Thoracic aorta (tissue), 2 donors: Measurements from ENCODE around the gene GLCE. TPM values are rescaled to one million over a fixed set of nuclear protein-coding genes. Genes with fewer than 3 reads are reported as not detected.

Experiments
- ATAC-seq: fragments of 150-250 bp; one replicate; pipeline ENCODE4 v1.8.0; 2017; ENCODE audit warnings: low read depth; ENCODE audit not compliant: insufficient number of reproducible peaks, low FRiP score
- DNase-seq: peaks from one replicate; pipeline ENCODE4 v3.0.0-alpha.2; 2020; ENCODE audit warnings: low spot score
- H3K27ac ChIP-seq, 2 donors: fragments of 200-600 bp; sonication (generic); 1 replicate in 1 of 2; 2 replicates in 1 of 2; pipeline ENCODE4 v1.5.1; 2016; ENCODE audit warnings: mild to moderate bottlenecking in 2 of 2, moderate library complexity in 2 of 2
- H3K27me3 ChIP-seq: fragments of 200-600 bp; sonication (generic); replicated peaks from 2 replicates; pipeline ENCODE4 v1.6.0; 2016; ENCODE audit warnings: mild to moderate bottlenecking; ENCODE audit not compliant: insufficient read depth
- H3K36me3 ChIP-seq: fragments of 200-600 bp; sonication (generic); one replicate; pipeline ENCODE4 v1.5.1; 2016
- H3K4me1 ChIP-seq, 2 donors: fragments of 200-600 bp; sonication (generic); 1 replicate in 1 of 2; 2 replicates in 1 of 2; pipeline versions ENCODE4 v1.5.1 to v1.6.0; 2016; ENCODE audit warnings: low read depth in 2 of 2, mild to moderate bottlenecking in 1 of 2; ENCODE audit not compliant: control insufficient read depth in 1 of 2
- H3K4me3 ChIP-seq: fragments of 200-600 bp; sonication (generic); 2 replicates; pipeline ENCODE4 v1.5.1; 2016; ENCODE audit warnings: mild to moderate bottlenecking
- H3K9me3 ChIP-seq: fragments of 200-600 bp; sonication (generic); 2 replicates; pipeline ENCODE4 v1.5.1; 2016
- total RNA-seq, 2 donors: library from RNA; depleted of rRNA; stranded (reverse); fragments of >200 nt; gene quantifications; one replicate each; pipeline versions ENCODE4 v1.1.0 to v1.2.3, GENCODE V29; 2016
- TF ChIP-seq, protein P1 (sequence below): fragments of 200-600 bp; sonication (generic); IDR thresholded peaks from one replicate; pipeline ENCODE4 v1.5.1; 2019; ENCODE audit warnings: antibody characterized with exemption

The GLCE gene
- total RNA-seq, 2 donors from 2014 or later: 8.5 to 11.8 TPM

DNA sequence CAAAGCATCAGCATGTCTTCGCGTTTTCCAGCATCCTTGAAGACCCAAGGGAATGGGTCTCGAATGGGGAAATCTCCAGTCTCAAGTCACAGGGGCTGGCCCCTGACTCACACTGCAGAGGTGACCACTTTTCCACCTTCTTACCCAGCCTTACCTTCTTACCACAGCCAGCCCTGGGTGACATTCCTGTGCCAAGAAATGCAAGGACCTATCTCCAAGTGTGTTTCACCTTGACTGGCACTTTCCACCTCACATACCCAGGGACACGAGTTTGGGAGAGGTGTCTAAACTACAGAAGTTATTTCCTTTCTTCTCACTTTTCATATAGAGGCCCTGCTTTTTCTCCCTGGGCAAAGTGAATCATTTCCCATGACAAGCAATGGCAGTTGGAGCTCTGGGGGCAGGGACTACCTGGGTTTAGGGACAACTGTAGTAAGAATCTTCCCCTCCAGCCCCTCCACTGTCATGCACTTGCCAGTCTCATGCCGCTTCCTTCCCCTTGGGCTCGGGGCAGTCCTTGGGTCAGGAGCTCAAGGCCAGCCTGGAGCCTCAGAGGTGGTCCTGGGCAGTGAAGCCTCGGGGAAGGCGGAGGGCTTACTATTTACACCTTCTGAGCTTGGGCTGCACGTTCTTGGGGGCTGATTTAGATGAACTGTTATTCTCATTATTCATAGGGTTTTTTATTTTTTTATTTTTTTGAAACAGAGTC is 155.1 kb downstream of the GLCE start:
- no peak overlapping the region for H3K4me3 ChIP-seq
- no peaks in the 10 kb centered on the region for H3K27me3 ChIP-seq
- no peaks in the 10 kb centered on the region for H3K9me3 ChIP-seq
- H3K4me1 ChIP-seq: no peaks in the 10 kb centered on the region
- no peaks in the 10 kb centered on the region for H3K36me3 ChIP-seq
- ATAC-seq (no peak), DNase-seq (no peak)
- no peak overlapping the region for H3K27ac ChIP-seq
- TF ChIP-seq, protein P1, sequence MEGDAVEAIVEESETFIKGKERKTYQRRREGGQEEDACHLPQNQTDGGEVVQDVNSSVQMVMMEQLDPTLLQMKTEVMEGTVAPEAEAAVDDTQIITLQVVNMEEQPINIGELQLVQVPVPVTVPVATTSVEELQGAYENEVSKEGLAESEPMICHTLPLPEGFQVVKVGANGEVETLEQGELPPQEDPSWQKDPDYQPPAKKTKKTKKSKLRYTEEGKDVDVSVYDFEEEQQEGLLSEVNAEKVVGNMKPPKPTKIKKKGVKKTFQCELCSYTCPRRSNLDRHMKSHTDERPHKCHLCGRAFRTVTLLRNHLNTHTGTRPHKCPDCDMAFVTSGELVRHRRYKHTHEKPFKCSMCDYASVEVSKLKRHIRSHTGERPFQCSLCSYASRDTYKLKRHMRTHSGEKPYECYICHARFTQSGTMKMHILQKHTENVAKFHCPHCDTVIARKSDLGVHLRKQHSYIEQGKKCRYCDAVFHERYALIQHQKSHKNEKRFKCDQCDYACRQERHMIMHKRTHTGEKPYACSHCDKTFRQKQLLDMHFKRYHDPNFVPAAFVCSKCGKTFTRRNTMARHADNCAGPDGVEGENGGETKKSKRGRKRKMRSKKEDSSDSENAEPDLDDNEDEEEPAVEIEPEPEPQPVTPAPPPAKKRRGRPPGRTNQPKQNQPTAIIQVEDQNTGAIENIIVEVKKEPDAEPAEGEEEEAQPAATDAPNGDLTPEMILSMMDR: no peak

DNA sequence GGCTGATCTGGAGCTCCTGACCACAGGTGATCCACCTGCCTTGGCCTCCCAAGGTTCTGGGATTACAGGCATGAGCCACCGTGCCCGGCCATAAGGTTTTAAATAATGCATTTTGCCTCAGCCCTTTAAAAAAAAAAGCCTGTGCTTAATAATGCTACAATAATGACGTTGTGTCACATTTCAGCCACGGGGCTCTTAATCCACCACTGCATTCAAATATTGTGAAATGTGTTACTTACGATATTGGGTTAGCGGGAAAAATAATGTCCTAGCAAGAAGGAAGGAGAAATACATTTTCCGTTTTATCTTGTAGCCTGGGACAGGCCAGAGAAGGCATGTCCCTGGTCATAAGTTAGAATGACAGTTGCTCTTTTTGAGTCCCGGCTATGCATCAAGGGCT is 155.9 kb downstream of the GLCE start:
- TF ChIP-seq, protein P1: no peak
- Histone ChIP-seq H3K4me1 (no peaks in the 10 kb centered on the region), H3K27me3 (no peaks in the 10 kb centered on the region), H3K27ac (no peak overlapping the region), H3K36me3 (no peaks in the 10 kb centered on the region), H3K9me3 (no peaks in the 10 kb centered on the region), H3K4me3 (no peak overlapping the region)
- ATAC-seq: no peak
- no peak for DNase-seq

DNA sequence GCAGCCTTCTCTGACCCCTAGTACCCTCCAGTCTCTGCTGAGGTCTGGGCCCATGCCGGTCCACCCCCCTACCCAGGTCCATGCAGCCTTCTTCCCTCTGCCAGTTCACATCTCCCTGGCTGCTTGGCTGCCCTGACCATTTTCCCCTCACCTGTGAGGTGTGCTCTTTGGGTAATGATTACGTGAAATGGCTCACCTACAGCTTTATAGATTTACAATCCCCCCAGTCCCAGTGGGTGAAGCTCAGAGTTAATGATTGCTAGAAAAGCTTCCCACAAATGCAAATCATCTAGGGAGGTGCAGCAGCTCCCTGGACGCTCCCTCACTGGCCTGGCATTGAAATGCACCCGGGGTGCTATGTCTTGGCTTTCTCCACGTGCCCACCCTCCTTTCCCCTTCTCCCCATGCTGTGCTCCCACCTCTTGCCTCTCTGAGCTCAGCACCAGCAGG is 157.0 kb downstream of the GLCE start:
- H3K9me3 ChIP-seq: no peaks in the 10 kb centered on the region
- no peak for DNase-seq
- H3K36me3 ChIP-seq: no peaks in the 10 kb centered on the region
- no peak for ATAC-seq
- H3K4me3 ChIP-seq: no peak overlapping the region
- no peak overlapping the region for H3K27ac ChIP-seq
- no peaks in the 10 kb centered on the region for H3K27me3 ChIP-seq
- TF ChIP-seq, protein P1: no peak
- H3K4me1 ChIP-seq: no peaks in the 10 kb centered on the region

DNA sequence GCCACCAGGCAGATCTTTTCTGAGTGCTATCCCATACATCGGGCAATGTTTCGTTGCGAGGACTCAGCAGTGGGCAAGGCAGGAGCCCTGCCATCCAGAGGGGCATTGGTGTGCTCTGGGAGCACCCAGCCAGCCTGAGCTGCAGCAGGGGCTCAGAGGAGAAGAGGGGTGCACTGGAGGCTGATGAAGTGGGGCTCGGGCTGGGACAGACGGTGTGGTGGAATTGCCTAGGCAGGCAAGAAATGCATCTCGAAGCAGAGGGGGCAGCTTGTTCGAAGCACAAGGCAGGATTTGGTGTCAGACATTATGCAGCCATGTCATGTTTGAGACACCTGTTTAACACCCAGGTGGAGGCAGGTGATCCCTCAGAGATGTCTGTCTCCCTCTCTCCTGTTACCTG is 157.6 kb downstream of the GLCE start:
- Histone ChIP-seq H3K4me3 (no peak overlapping the region), H3K4me1 (no peaks in the 10 kb centered on the region), H3K27me3 (no peaks in the 10 kb centered on the region), H3K9me3 (no peaks in the 10 kb centered on the region), H3K36me3 (no peaks in the 10 kb centered on the region), H3K27ac (no peak overlapping the region)
- TF ChIP-seq, protein P1: no peak
- no peak for ATAC-seq
- no peak for DNase-seq

DNA sequence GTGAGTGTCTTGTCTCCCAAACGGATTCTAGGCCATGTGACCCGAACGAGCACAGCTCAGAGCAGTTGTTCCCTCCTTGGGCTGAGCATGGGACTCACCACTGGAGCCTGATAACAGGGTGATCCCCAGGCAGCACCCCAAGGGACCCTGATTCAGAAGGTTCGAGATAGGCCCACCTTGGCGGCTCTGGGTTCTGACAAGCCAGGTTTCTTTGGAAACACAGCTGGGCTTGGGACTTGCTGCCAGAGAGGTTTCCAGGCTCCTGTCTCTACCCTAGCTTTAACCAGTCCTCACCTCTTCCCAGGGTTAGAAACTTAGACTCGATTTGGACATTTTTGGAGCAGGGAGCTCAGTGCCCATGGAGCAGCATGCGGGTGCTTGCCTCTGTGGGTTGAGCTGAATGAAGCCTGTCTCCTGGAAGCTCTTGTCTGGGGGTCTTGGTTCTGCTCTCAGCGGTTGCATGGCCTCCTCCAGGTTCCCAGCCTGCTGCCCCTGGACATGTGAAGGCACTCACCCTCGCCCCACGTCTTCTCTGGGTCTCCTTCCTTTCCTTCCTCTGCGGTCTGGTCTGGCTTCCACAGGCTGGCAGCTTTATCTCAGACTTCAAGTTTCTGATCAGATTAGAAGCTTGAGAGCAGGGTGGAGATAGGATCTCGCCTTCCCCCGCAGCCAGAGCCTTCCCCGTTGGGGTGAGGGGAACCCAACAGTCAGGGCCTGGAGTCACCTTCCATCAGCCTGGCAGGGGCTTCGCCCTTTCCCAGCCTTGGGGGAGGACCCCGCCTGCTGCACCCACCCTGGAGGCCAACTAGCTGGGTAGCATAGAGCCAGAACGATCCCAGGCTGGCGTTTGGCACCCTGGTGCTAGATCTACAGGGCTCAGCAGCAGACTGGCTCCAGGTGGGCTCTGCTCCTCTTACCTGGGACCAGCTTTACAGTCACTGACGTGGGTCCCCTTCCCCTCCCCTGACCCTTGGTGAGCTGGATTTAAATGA is 159.2 kb downstream of the GLCE start:
- Histone ChIP-seq H3K27ac (no peak overlapping the region), H3K4me1 (no peaks in the 10 kb centered on the region), H3K36me3 (no peaks in the 10 kb centered on the region), H3K4me3 (no peak overlapping the region), H3K9me3 (no peaks in the 10 kb centered on the region), H3K27me3 (no peaks in the 10 kb centered on the region)
- no peak for DNase-seq
- no peak for ATAC-seq
- TF ChIP-seq, protein P1: no peak
